ENCODE data around the gene FAM186B.

DNA sequence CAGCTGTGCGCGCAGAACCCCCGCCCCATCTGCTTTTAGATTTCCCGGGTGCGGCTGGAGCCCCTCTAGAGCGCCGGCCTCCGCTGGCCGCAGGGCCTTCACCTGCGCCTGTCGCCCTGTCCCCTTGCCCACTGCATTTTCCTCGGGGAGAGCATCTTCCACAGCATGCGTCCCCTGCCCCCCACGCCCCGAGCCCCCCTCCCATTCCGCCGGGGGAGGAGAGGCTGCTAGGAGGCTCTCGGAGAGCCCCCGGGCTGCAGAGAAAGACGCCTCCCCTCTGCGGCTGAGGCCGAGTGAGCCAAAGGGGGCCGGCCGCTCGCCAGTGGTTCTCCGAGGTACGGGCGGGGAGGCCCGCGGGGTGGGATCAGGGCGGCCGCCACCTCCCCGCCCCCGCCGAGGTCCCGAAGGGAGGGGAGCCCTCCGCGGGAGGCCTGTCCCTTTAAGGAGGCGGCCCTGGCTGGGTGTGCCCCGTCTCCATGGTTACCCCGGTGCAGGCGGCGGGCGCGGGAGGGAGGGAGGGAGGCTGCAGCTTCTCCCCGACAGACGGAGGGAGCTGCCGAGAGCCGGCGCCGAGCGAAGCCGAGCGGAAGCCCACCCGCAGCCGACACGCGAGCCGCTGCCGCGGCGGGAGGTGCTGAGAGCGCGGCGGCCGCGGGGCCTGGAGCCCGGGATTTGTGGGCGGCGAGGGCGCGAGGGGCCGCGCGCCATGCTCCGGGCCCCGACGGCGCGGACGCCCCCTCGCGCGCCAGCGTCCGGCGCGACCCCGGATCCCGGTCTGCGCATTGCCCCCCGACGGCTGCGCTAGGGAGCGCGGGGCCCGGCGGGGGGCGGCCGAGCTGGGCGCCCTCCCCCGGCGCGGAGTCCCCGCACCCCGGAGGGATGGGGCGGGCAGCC, 66.7 kb downstream of the FAM186B start, which contains the start of gene KCNH3:
- TF ChIP-seq, protein P1, sequence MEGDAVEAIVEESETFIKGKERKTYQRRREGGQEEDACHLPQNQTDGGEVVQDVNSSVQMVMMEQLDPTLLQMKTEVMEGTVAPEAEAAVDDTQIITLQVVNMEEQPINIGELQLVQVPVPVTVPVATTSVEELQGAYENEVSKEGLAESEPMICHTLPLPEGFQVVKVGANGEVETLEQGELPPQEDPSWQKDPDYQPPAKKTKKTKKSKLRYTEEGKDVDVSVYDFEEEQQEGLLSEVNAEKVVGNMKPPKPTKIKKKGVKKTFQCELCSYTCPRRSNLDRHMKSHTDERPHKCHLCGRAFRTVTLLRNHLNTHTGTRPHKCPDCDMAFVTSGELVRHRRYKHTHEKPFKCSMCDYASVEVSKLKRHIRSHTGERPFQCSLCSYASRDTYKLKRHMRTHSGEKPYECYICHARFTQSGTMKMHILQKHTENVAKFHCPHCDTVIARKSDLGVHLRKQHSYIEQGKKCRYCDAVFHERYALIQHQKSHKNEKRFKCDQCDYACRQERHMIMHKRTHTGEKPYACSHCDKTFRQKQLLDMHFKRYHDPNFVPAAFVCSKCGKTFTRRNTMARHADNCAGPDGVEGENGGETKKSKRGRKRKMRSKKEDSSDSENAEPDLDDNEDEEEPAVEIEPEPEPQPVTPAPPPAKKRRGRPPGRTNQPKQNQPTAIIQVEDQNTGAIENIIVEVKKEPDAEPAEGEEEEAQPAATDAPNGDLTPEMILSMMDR (conservative IDR thresholded peaks at IDR 0.05 in 1 of 2, IDR thresholded peaks at IDR 0.05 in 1 of 2; ENCODE audit: low read depth in 1 of 2, low read length in 2 of 2), result no peak
- no peak for TF ChIP-seq EZH2 (IDR thresholded peaks at IDR 0.05; ENCODE audit: low read length, missing control alignments)

Measured in fibroblast of lung (primary cell).